Right lobe of liver (tissue), 4 donors: ENCODE results near the gene NFRKB.

Source experiments
- POLR2A ChIP-seq: fragments of 450-650 bp; IDR thresholded peaks from one replicate; pipeline ENCODE4 v1.6.1; 2017; ENCODE audit warnings: antibody characterized with exemption, mild to moderate bottlenecking
- TF ChIP-seq, protein P1 (sequence below), 4 donors: fragments of 200-600 bp in 3 of 4; fragments of 450-650 bp in 1 of 4; IDR thresholded peaks; one replicate each; pipeline versions ENCODE4 v1.5.1 to v1.8.0; 2016 to 2022; ENCODE audit warnings: antibody characterized with exemption in 4 of 4, mild to moderate bottlenecking in 2 of 4
- donor health status: DM: no; HTN: no; CAD: no.
- donor health status: DM: no; HTN: no; CAD: no.
- donor health status: DM: no; HTN: yes; CAD: no.

DNA sequence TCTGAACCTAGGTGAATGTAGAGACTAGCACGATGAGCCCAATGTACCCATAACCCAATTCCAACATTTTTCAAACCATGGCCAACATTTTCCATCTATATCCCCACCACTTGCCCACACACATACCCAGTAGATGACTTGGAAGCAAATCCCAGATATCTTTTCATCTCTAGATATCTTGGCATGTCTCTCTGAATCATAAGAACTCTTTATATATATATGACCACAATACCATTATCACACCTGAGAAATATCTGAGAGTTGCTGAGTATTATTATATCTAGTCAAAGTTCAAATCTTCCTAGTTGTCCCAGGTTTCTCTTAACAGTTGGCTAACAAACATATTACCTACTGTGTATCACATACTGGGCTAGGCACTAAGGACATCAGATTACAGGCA lies 37.9 kb upstream of the NFRKB start:
- TF ChIP-seq POLR2A: no peak
- TF ChIP-seq, protein P1, sequence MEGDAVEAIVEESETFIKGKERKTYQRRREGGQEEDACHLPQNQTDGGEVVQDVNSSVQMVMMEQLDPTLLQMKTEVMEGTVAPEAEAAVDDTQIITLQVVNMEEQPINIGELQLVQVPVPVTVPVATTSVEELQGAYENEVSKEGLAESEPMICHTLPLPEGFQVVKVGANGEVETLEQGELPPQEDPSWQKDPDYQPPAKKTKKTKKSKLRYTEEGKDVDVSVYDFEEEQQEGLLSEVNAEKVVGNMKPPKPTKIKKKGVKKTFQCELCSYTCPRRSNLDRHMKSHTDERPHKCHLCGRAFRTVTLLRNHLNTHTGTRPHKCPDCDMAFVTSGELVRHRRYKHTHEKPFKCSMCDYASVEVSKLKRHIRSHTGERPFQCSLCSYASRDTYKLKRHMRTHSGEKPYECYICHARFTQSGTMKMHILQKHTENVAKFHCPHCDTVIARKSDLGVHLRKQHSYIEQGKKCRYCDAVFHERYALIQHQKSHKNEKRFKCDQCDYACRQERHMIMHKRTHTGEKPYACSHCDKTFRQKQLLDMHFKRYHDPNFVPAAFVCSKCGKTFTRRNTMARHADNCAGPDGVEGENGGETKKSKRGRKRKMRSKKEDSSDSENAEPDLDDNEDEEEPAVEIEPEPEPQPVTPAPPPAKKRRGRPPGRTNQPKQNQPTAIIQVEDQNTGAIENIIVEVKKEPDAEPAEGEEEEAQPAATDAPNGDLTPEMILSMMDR (IDR thresholded peaks at IDR 0.05): no peak
